Gastrocnemius medialis (tissue), 4 donors: ENCODE measurements around the gene LGALS1. TPM values are rescaled to one million over a fixed set of nuclear protein-coding genes. Genes with fewer than 3 reads are reported as not detected.

Experiments
- ATAC-seq, 2 donors: fragments of 150-250 bp; one replicate each; pipeline ENCODE4 v1.9.1; 2016
- DNase-seq, 2 donors: peaks; one replicate each; pipeline ENCODE4 v3.0.0-alpha.2; 2019
- H3K27ac ChIP-seq, 4 donors: fragments of 200-600 bp; sonication (generic); 1 replicate in 1 of 4; 2 replicates in 3 of 4; pipeline ENCODE4 v1.5.1; 2016 to 2018; ENCODE audit warnings: mild to moderate bottlenecking in 2 of 4, moderate library complexity in 1 of 4
- H3K27me3 ChIP-seq, 3 donors: fragments of 200-600 bp; sonication (generic) in 2 of 3; 1 replicate in 1 of 3; 2 replicates in 2 of 3; pipeline versions ENCODE4 v1.5.1 to v1.6.0; 2016 to 2019; ENCODE audit warnings: mild to moderate bottlenecking in 1 of 3, moderate library complexity in 1 of 3
- H3K36me3 ChIP-seq, 2 donors: fragments of 200-600 bp; sonication (generic) in 1 of 2; one replicate each; pipeline ENCODE4 v1.5.1; 2017 to 2018
- H3K4me1 ChIP-seq, 2 donors: fragments of 200-600 bp; sonication (generic) in 1 of 2; one replicate each; pipeline ENCODE4 v1.5.1; 2016 to 2017; ENCODE audit warnings: mild to moderate bottlenecking in 2 of 2
- H3K4me3 ChIP-seq, 4 donors: fragments of 200-600 bp; sonication (generic) in 3 of 4; 1 replicate in 1 of 4; 2 replicates in 3 of 4; pipeline ENCODE4 v1.5.1; 2016 to 2019; ENCODE audit warnings: mild to moderate bottlenecking in 2 of 4
- H3K9me3 ChIP-seq, 3 donors: fragments of 200-600 bp; sonication (generic) in 2 of 3; 1 replicate in 1 of 3; 2 replicates in 2 of 3; pipeline ENCODE4 v1.5.1; 2016 to 2019
- POLR2A ChIP-seq, 2 donors: fragments of 450-650 bp; IDR thresholded peaks; one replicate each; pipeline ENCODE4 v1.6.1; 2017; ENCODE audit warnings: antibody characterized with exemption in 2 of 2, mild to moderate bottlenecking in 2 of 2, moderate library complexity in 2 of 2
- in situ Hi-C, 4 donors: fragments of 200-750 bp; cut with MboI; loops; one replicate each; pipeline versions ENCODE4 v1.15.0 to v1.8.0; 2017; ENCODE audit warnings: low sequenced_read_pairs in 4 of 4
- intact Hi-C: fragments of 100-400 bp; cut with DNase I; formaldehyde crosslinking; loops from one replicate; pipeline ENCODE4 v1.15.1; 2023; ENCODE audit warnings: low total_unique reads
- total RNA-seq, 4 donors: library from RNA; depleted of rRNA; stranded (reverse); fragments of >200 nt; gene quantifications; one replicate each; pipeline versions ENCODE4 v1.1.0 to v1.2.3, GENCODE V29; 2016
- TF ChIP-seq, protein P1 (sequence below), 5 experiments: fragments of 450-650 bp in 3 of 5; fragments of 200-600 bp in 2 of 5; sonication (generic) in 2 of 5; IDR thresholded peaks in 4 of 5; conservative IDR thresholded peaks in 1 of 5; 1 replicate in 4 of 5; 2 replicates in 1 of 5; pipeline ENCODE4 v1.5.1; 2016 to 2019; ENCODE audit warnings: antibody characterized with exemption in 5 of 5, mild to moderate bottlenecking in 3 of 5, moderate library complexity in 3 of 5

The LGALS1 gene
- total RNA-seq, 4 donors from 2014 or later: 561 to 1,888 (median 1,101) TPM

GRCh38 chr22:37672206-37672919 is 3.1 kb upstream of the LGALS1 start:
- TF ChIP-seq, protein P1, sequence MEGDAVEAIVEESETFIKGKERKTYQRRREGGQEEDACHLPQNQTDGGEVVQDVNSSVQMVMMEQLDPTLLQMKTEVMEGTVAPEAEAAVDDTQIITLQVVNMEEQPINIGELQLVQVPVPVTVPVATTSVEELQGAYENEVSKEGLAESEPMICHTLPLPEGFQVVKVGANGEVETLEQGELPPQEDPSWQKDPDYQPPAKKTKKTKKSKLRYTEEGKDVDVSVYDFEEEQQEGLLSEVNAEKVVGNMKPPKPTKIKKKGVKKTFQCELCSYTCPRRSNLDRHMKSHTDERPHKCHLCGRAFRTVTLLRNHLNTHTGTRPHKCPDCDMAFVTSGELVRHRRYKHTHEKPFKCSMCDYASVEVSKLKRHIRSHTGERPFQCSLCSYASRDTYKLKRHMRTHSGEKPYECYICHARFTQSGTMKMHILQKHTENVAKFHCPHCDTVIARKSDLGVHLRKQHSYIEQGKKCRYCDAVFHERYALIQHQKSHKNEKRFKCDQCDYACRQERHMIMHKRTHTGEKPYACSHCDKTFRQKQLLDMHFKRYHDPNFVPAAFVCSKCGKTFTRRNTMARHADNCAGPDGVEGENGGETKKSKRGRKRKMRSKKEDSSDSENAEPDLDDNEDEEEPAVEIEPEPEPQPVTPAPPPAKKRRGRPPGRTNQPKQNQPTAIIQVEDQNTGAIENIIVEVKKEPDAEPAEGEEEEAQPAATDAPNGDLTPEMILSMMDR (IDR thresholded peaks at IDR 0.05 in 4 of 5, conservative IDR thresholded peaks at IDR 0.05 in 1 of 5): no peak
- TF ChIP-seq POLR2A (IDR thresholded peaks at IDR 0.05): no peak
- intact Hi-C loops: no loop called here
- Histone ChIP-seq H3K4me3 (no peak overlapping the region), H3K27me3 (no peaks in the 10 kb centered on the region), H3K36me3 (no peaks in the 10 kb centered on the region), H3K9me3 (no peaks in the 10 kb centered on the region), H3K27ac (no peak overlapping the region), H3K4me1 (peaks cover 24 to 36% of the 10 kb centered on the region in 2 donors)
- ATAC-seq: no peak
- DNase-seq: no peak
- in situ Hi-C loops: no loop called here

- H3K4me1 ChIP-seq: peaks cover 30 to 41% of the 10 kb centered on the region in 2 donors
- no peak overlapping the region for H3K4me3 ChIP-seq
- no peaks in the 10 kb centered on the region for H3K27me3 ChIP-seq
- ATAC-seq (no peak), DNase-seq (no peak)
- in situ Hi-C loops (no loop called here), intact Hi-C loops (no loop called here)
- H3K27ac ChIP-seq: peak overlapping the region; percentile 6 to 95 (median 90)
- TF ChIP-seq, protein P1 (IDR thresholded peaks at IDR 0.05 in 4 of 5, conservative IDR thresholded peaks at IDR 0.05 in 1 of 5): no peak
- TF ChIP-seq POLR2A (IDR thresholded peaks at IDR 0.05): no peak
- H3K36me3 ChIP-seq: peaks cover 0 to 5% of the 10 kb centered on the region in 2 donors
- H3K9me3 ChIP-seq: no peaks in the 10 kb centered on the region
These were observed 2.4 kb upstream of the LGALS1 start for GRCh38 chr22:37672920-37673455.

DNA sequence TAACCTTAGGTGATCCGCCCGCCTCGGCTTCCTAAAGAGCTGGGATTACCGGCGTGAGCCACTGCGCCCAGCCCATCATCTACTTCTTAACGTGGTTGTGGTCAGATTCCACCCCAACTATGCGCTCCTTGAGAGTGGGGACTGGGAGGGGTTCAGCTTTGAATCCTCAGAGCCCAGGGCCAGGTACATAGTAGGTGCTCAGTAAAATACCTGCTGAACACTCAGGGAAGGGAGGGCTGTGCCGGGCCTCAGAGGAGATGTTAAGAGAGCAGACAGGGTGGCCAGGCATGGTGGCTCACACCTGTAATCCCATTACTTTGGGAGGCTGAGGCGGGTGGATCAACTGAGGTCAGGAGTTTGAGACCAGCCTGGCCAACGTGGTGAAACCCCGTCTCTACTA is 1.2 kb upstream of the LGALS1 start:
- peak overlapping the region in 2 of 4 donors; percentile 43 to 71 for H3K4me3 ChIP-seq
- no peaks in the 10 kb centered on the region for H3K27me3 ChIP-seq
- ATAC-seq: no peak
- peaks cover 0 to 17% of the 10 kb centered on the region in 2 donors for H3K36me3 ChIP-seq
- no peak for TF ChIP-seq POLR2A (IDR thresholded peaks at IDR 0.05)
- intact Hi-C loops (no loop called here), in situ Hi-C loops (no loop called here)
- H3K27ac ChIP-seq: peak overlapping the region; percentile 88 to 95 (median 91)
- H3K9me3 ChIP-seq: no peaks in the 10 kb centered on the region
- no peak for DNase-seq
- peaks cover 33 to 40% of the 10 kb centered on the region in 2 donors for H3K4me1 ChIP-seq

DNA sequence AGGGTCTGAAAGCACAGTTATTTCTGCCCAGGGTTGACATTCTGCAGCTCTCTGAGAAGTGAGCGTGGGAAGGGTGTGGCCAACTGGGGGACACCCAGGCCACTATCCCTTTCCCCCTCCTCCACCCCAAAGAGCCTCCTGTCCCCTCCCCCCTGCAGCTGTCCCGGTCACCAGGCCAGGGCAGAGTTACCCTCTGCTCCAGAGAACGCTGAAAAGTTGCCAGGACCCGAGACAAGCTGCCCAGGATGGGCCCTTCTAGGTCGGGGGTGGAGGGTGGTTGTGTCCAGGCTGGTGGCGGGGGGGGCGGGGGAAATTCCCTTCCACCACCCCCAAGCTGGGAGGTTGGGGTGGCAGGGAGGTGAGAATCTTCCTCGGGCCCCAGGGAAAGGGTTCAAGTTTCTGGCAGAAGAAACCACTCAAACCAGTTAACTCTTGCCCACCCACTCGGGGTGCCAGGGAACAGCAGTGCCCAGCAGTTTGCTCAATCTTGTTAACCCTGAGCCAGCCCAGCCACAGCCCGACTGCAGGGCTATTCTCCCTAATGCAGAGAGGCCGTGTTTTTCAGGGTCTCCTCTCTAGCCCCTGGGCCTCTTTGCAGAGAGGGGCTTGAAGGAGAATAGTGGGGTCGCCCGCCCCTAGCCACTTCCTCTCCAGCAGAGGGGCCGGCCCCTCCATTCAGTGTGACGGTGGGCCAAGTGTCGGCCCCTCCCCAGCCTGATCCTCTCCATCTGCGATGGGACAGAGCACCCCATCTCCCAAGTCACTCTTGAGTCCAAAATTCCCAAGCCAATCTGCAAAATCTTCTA is 697 bp downstream of the LGALS1 start:
- ATAC-seq (peak; percentile 65 to 66), DNase-seq (peak; percentile 84 to 88)
- Histone ChIP-seq H3K4me1 (peaks cover 34 to 40% of the 10 kb centered on the region in 2 donors), H3K27me3 (no peaks in the 10 kb centered on the region), H3K27ac (peak overlapping the region; percentile 88 to 95 (median 91)), H3K4me3 (peak overlapping the region; percentile 57 to 74 (median 70)), H3K9me3 (no peaks in the 10 kb centered on the region), H3K36me3 (peaks cover 0 to 27% of the 10 kb centered on the region in 2 donors)
- intact Hi-C loops (loop anchor here (1.0 to 5.0 kb wide), 6 partner anchors 18 to 479 kb away; partner anchors contain the start of genes GCAT, GGA1 and PDXP), in situ Hi-C loops (no loop called here)
- no peak for TF ChIP-seq POLR2A (IDR thresholded peaks at IDR 0.05)
- TF ChIP-seq, protein P1 (IDR thresholded peaks at IDR 0.05 in 4 of 5, conservative IDR thresholded peaks at IDR 0.05 in 1 of 5): no peak
